SK-N-SH (cell line): ENCODE measurements around the gene NRIP2. TPM values are rescaled to one million over a fixed set of nuclear protein-coding genes. Genes with fewer than 3 reads are reported as not detected.

Experiments used
- CTCF ChIA-PET: fragments of 300-600, 350-600 bp; formaldehyde crosslinking; extraction: SDS; loops from one replicate; lab custom pipeline; 2021; lab: Yijun Ruan, JAX
- POLR2A ChIA-PET: fragments of 350-600 bp; sonication (Branson Sonifier 250); formaldehyde crosslinking; extraction: SDS; loops from one replicate; lab custom pipeline; 2020; ENCODE audit warnings: antibody characterized with exemption, inconsistent platforms; lab: Yijun Ruan, JAX
- DNase-seq: peaks from one replicate; pipeline ENCODE4 v3.0.0; 2012
- H2AFZ ChIP-seq: fragments of 200-600 bp; sonication (generic); 2 replicates; pipeline ENCODE4 v1.8.1; 2016; ENCODE audit warnings: antibody characterized with exemption, mild to moderate bottlenecking, low read depth
- H3F3A ChIP-seq: fragments of 200-600 bp; sonication (generic); replicated peaks from 2 replicates; pipeline ENCODE3; 2016; ENCODE audit warnings: antibody characterized with exemption, mild to moderate bottlenecking; ENCODE audit not compliant: insufficient read depth
- H3K27ac ChIP-seq, 2 experiments: fragments of 200-500 bp in 1 of 2; fragments of 200-600 bp in 1 of 2; sonication (Bioruptor generic) in 1 of 2; sonication (generic), shearing (Covaris generic) in 1 of 2; 2 replicates each; pipeline versions ENCODE4 v1.5.1 to v1.6.1; 2014 to 2016; ENCODE audit warnings: low read depth in 2 of 2, inconsistent platforms in 1 of 2, low read length in 1 of 2, mild to moderate bottlenecking in 1 of 2, mixed read lengths in 1 of 2
- H3K27me3 ChIP-seq: fragments of 200-600 bp; sonication (generic), shearing (Covaris generic); 2 replicates; pipeline ENCODE4 v1.6.1; 2016; ENCODE audit warnings: mixed run types; ENCODE audit not compliant: insufficient read depth
- H3K36me3 ChIP-seq, 2 experiments: fragments of 200-500 bp in 1 of 2; fragments of 200-600 bp in 1 of 2; sonication (Bioruptor generic) in 1 of 2; sonication (generic) in 1 of 2; replicated peaks in 1 of 2; 2 replicates each; pipeline versions ENCODE3 to v1.5.1; 2014 to 2016; ENCODE audit warnings: low read length in 1 of 2, mild to moderate bottlenecking in 1 of 2; ENCODE audit not compliant: insufficient read depth in 2 of 2, control insufficient read depth in 1 of 2
- H3K4me1 ChIP-seq, 2 experiments: fragments of 200-500 bp in 1 of 2; fragments of 200-600 bp in 1 of 2; sonication (Bioruptor generic) in 1 of 2; sonication (generic), shearing (Covaris generic) in 1 of 2; 2 replicates each; pipeline versions ENCODE4 v1.5.1 to v1.6.1; 2014 to 2016; ENCODE audit warnings: low read depth in 1 of 2, low read length in 1 of 2, mixed run types in 1 of 2; ENCODE audit not compliant: insufficient read depth in 2 of 2, control insufficient read depth in 1 of 2
- H3K4me2 ChIP-seq: fragments of 200-600 bp; sonication (generic), shearing (Covaris generic); 2 replicates; pipeline ENCODE4 v1.6.1; 2017; ENCODE audit warnings: mixed run types
- H3K4me3 ChIP-seq, 2 experiments: fragments of 200-500 bp in 1 of 2; fragments of 200-600 bp in 1 of 2; sonication (Bioruptor generic) in 1 of 2; sonication (generic), shearing (Covaris generic) in 1 of 2; 2 replicates each; pipeline versions ENCODE4 v1.5.1 to v1.8.1; 2014 to 2016; ENCODE audit warnings: low read depth in 2 of 2, inconsistent platforms in 1 of 2, low read length in 1 of 2, mild to moderate bottlenecking in 1 of 2, mixed read lengths in 1 of 2, moderate library complexity in 1 of 2
- H3K79me2 ChIP-seq: fragments of 200-600 bp; sonication (generic); 2 replicates; pipeline ENCODE4 v1.8.1; 2017; ENCODE audit warnings: mild to moderate bottlenecking; ENCODE audit not compliant: insufficient read depth
- H3K9ac ChIP-seq: fragments of 200-600 bp; sonication (generic); 2 replicates; pipeline ENCODE4 v1.6.1; 2017; ENCODE audit warnings: mixed run types
- H3K9me2 ChIP-seq: fragments of 200-600 bp; sonication (generic); 2 replicates; pipeline ENCODE4 v1.6.1; 2017; ENCODE audit warnings: mixed run types
- H3K9me3 ChIP-seq: fragments of 200-600 bp; sonication (generic); 2 replicates; pipeline ENCODE4 v1.6.1; 2017; ENCODE audit warnings: mixed run types, mild to moderate bottlenecking, moderate library complexity
- H4K20me1 ChIP-seq: fragments of 200-600 bp; sonication (generic); 2 replicates; pipeline ENCODE4 v1.6.1; 2017; ENCODE audit warnings: mild to moderate bottlenecking, mixed run types; ENCODE audit not compliant: insufficient read depth
- JUND ChIP-seq: IDR thresholded peaks from 2 replicates; pipeline ENCODE4 v1.4.0; 2012
- MXI1 ChIP-seq: IDR thresholded peaks from 2 replicates; pipeline ENCODE4 v1.6.1; 2012; ENCODE audit warnings: mild to moderate bottlenecking, low read depth, low read length, improper control_type of control experiment
- POLR2AphosphoS5 ChIP-seq: IDR thresholded peaks from 2 replicates; pipeline ENCODE4 v1.6.1; 2012; ENCODE audit warnings: low read depth, low read length
- YY1 ChIP-seq: IDR thresholded peaks from 2 replicates; pipeline ENCODE4 v1.4.0; 2012; ENCODE audit warnings: low read depth, mild to moderate bottlenecking
- WGBS: methylation state at CpG from one replicate; pipeline ENCODE4 v1.1.6; 2017; ENCODE audit warnings: low lambda C conversion rate; 5-methylcytosine and 5-hydroxymethylcytosine counted together
- polyA plus RNA-seq, 3 experiments: library from polyadenylated mRNA; depleted of rRNA; stranded (reverse); fragments of >200 nt; gene quantifications; 2 replicates each; pipeline ENCODE4 v1.2.3, GENCODE V29; 2012
- TF ChIP-seq, protein P1 (sequence below): IDR thresholded peaks from 2 replicates; pipeline ENCODE4 v1.4.0; 2012; ENCODE audit warnings: low read depth, borderline replicate concordance
- TF ChIP-seq, protein P2 (sequence below): IDR thresholded peaks from 2 replicates; pipeline ENCODE4 v1.4.0; 2012; ENCODE audit warnings: low read depth
- TF ChIP-seq, protein P3 (sequence below): IDR thresholded peaks from 2 replicates; pipeline ENCODE4 v1.6.1; 2012; ENCODE audit warnings: mild to moderate bottlenecking, low read depth, low read length, moderate library complexity

The NRIP2 gene
- polyA plus RNA-seq, 1 of the 3 experiments (the other 2 are of a cell fraction), result not detected

DNA sequence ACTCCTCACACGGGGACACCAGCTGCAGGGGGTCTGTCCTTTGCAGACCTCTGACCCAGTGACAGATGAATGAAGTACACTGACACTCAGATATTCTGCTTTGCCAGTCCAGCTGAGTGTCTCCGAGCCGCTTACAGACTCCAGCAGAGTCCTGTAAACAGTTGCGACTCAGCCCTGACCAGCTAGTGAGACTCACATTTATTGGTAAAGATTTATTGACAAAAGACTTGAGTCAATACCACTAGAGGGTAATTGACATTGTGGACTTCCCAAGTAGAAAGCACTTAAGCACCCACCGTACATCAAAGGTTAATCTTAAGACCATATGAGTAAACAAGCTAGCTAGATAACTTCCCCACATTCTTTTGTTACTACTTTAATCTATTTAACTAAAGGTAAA is 49.8 kb downstream of the NRIP2 start:
- CTCF ChIA-PET, result interaction anchor here (1.0 to 3.5 kb wide), 10 partner anchors 10 to 202 kb away, joined by 3 to 80 read pairs (median 6); partner anchors contain the start of gene FKBP4
- H3K9ac ChIP-seq, result no peak overlapping the region

More for the DNA sequence above, 49.8 kb downstream of the NRIP2 start:
- H3K27me3 ChIP-seq, result no peaks in the 10 kb centered on the region; the same call in 1 of the 2 replicates
- POLR2A ChIA-PET, result interaction anchor here (1.2 kb wide), 1 partner anchor 10 kb away, joined by 3 read pairs; the partner anchor contains the start of gene FKBP4
- no peak for DNase-seq
- no peaks in the 10 kb centered on the region for H3K36me3 ChIP-seq
- TF ChIP-seq POLR2AphosphoS5 (no peak), YY1 (no peak), MXI1 (no peak), JUND (no peak)
- TF ChIP-seq, protein P1, sequence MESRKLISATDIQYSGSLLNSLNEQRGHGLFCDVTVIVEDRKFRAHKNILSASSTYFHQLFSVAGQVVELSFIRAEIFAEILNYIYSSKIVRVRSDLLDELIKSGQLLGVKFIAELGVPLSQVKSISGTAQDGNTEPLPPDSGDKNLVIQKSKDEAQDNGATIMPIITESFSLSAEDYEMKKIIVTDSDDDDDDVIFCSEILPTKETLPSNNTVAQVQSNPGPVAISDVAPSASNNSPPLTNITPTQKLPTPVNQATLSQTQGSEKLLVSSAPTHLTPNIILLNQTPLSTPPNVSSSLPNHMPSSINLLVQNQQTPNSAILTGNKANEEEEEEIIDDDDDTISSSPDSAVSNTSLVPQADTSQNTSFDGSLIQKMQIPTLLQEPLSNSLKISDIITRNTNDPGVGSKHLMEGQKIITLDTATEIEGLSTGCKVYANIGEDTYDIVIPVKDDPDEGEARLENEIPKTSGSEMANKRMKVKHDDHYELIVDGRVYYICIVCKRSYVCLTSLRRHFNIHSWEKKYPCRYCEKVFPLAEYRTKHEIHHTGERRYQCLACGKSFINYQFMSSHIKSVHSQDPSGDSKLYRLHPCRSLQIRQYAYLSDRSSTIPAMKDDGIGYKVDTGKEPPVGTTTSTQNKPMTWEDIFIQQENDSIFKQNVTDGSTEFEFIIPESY, result no peak
- TF ChIP-seq, protein P2, sequence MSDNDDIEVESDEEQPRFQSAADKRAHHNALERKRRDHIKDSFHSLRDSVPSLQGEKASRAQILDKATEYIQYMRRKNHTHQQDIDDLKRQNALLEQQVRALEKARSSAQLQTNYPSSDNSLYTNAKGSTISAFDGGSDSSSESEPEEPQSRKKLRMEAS, result no peak
- TF ChIP-seq, protein P3, sequence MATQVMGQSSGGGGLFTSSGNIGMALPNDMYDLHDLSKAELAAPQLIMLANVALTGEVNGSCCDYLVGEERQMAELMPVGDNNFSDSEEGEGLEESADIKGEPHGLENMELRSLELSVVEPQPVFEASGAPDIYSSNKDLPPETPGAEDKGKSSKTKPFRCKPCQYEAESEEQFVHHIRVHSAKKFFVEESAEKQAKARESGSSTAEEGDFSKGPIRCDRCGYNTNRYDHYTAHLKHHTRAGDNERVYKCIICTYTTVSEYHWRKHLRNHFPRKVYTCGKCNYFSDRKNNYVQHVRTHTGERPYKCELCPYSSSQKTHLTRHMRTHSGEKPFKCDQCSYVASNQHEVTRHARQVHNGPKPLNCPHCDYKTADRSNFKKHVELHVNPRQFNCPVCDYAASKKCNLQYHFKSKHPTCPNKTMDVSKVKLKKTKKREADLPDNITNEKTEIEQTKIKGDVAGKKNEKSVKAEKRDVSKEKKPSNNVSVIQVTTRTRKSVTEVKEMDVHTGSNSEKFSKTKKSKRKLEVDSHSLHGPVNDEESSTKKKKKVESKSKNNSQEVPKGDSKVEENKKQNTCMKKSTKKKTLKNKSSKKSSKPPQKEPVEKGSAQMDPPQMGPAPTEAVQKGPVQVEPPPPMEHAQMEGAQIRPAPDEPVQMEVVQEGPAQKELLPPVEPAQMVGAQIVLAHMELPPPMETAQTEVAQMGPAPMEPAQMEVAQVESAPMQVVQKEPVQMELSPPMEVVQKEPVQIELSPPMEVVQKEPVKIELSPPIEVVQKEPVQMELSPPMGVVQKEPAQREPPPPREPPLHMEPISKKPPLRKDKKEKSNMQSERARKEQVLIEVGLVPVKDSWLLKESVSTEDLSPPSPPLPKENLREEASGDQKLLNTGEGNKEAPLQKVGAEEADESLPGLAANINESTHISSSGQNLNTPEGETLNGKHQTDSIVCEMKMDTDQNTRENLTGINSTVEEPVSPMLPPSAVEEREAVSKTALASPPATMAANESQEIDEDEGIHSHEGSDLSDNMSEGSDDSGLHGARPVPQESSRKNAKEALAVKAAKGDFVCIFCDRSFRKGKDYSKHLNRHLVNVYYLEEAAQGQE, result no peak
- no peak overlapping the region for H3K4me3 ChIP-seq
- no peaks in the 10 kb centered on the region for H3K9me3 ChIP-seq
- peaks cover 0 to 4% of the 10 kb centered on the region in 2 experiments; a peak in 1 of 4 replicates for H3K4me1 ChIP-seq
- no peak overlapping the region for H3K27ac ChIP-seq
- 66% methylated on average over 5 of the region's 5 CpGs for WGBS
- H3F3A ChIP-seq, result no peaks in the 10 kb centered on the region
- H2AFZ ChIP-seq, result no peak overlapping the region
- no peak overlapping the region for H3K4me2 ChIP-seq
- no peaks in the 10 kb centered on the region for H3K9me2 ChIP-seq
- no peaks in the 10 kb centered on the region for H3K79me2 ChIP-seq
- no peaks in the 10 kb centered on the region for H4K20me1 ChIP-seq
